Suprapubic skin (tissue), 4 donors: ENCODE results near the gene CENPS.

Experiments used
- EP300 ChIP-seq: sonication (generic); formaldehyde crosslinking; IDR thresholded peaks from one replicate; pipeline ENCODE4 v1.6.1; 2017; ENCODE audit warnings: antibody characterized with exemption
- POLR2A ChIP-seq, 2 donors: fragments of 450-650 bp; IDR thresholded peaks; one replicate each; pipeline ENCODE4 v1.6.1; 2017; ENCODE audit warnings: antibody characterized with exemption in 2 of 2, mild to moderate bottlenecking in 2 of 2, moderate library complexity in 2 of 2
- POLR2AphosphoS5 ChIP-seq, 3 donors: sonication (generic); formaldehyde crosslinking; IDR thresholded peaks; one replicate each; pipeline ENCODE4 v1.6.1; 2017; ENCODE audit warnings: antibody characterized with exemption in 3 of 3
- TF ChIP-seq, protein P1 (sequence below), 2 donors: fragments of 200-600 bp in 1 of 2; fragments of 450-650 bp in 1 of 2; sonication (generic) in 1 of 2; IDR thresholded peaks; one replicate each; pipeline ENCODE4 v1.5.1; 2016 to 2019; ENCODE audit warnings: antibody characterized with exemption in 2 of 2, mild to moderate bottlenecking in 1 of 2, moderate library complexity in 1 of 2

- TF ChIP-seq, protein P1, sequence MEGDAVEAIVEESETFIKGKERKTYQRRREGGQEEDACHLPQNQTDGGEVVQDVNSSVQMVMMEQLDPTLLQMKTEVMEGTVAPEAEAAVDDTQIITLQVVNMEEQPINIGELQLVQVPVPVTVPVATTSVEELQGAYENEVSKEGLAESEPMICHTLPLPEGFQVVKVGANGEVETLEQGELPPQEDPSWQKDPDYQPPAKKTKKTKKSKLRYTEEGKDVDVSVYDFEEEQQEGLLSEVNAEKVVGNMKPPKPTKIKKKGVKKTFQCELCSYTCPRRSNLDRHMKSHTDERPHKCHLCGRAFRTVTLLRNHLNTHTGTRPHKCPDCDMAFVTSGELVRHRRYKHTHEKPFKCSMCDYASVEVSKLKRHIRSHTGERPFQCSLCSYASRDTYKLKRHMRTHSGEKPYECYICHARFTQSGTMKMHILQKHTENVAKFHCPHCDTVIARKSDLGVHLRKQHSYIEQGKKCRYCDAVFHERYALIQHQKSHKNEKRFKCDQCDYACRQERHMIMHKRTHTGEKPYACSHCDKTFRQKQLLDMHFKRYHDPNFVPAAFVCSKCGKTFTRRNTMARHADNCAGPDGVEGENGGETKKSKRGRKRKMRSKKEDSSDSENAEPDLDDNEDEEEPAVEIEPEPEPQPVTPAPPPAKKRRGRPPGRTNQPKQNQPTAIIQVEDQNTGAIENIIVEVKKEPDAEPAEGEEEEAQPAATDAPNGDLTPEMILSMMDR (IDR thresholded peaks at IDR 0.05): no peak
- TF ChIP-seq POLR2A (IDR thresholded peaks at IDR 0.05) (no peak), POLR2AphosphoS5 (IDR thresholded peaks at IDR 0.05) (no peak), EP300 (no peak)
These were observed 29.0 kb downstream of the CENPS start for GRCh38 chr1:10459184-10459583.
